Kidney epithelial cell (primary cell): ENCODE results near the gene MVB12B. TPM values are rescaled to one million over a fixed set of nuclear protein-coding genes. Genes with fewer than 3 reads are reported as not detected.

Source experiments
- DNase-seq: peaks from one replicate; pipeline ENCODE4 v3.0.0-alpha.2; 2010; ENCODE audit warnings: low read depth
- H3K27me3 ChIP-seq: 2 replicates; pipeline ENCODE4 v1.6.0; 2011; ENCODE audit warnings: low read length; ENCODE audit not compliant: control insufficient read depth, insufficient read depth
- H3K36me3 ChIP-seq: 2 replicates; pipeline ENCODE4 v1.5.1; 2011; ENCODE audit warnings: low read length; ENCODE audit not compliant: control insufficient read depth, insufficient read depth
- H3K4me3 ChIP-seq: 2 replicates; pipeline ENCODE4 v1.5.1; 2011; ENCODE audit warnings: low read depth, mild to moderate bottlenecking, control low read depth, low read length
- total RNA-seq: library from RNA; depleted of rRNA; stranded (reverse); fragments of >200 nt; gene quantifications from 2 replicates; pipeline ENCODE4 v1.2.3, GENCODE V29; 2015
- TF ChIP-seq, protein P1 (sequence below): IDR thresholded peaks from 2 replicates; pipeline ENCODE4 v1.5.1; 2011; ENCODE audit warnings: mild to moderate bottlenecking, moderate library complexity, low read length, control low read depth, inconsistent platforms; ENCODE audit not compliant: insufficient read depth, poor library complexity, severe bottlenecking

Gene MVB12B
- total RNA-seq, 1 donor from 2014 or later: 13.1 TPM

DNA sequence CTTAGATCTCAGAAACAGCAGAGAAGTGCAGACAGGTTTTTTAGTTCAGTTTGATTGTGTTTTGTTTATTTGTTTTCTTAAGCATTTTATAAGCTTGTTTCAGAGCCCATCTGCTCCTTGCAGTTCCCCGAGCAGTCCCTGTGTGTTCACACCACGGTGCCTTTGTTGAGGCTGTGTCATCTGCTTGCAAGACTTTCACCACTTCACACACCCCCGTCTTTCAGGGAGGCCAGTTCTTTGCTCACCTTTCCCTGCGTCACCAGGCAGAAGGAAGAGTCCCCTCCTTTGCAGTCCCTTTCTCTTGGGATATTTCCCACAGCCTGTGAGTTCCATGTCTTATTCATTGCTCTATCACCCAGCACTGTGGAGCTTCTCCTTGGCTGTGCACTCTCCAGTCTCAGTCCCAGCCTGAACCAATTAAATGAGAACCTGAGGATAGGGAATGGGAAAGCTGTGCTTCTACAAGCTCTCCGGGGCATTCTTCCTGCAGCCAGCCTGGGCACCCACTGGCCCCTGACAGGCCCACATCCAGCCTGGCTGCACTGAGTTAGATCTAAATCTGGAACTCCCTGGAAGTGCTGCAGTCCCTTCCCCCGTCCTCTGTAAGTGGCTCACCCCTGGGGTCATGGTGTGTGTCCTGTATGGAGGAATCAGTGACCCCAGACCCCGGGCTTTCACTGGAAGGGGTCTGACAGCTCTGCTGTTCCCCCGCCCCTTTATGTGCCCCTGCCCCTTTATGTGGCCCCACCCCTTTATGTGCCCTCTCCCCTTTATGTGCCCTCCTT lies 5.5 kb downstream of the MVB12B start:
- no peaks in the 10 kb centered on the region for H3K27me3 ChIP-seq
- no peaks in the 10 kb centered on the region for H3K36me3 ChIP-seq
- H3K4me3 ChIP-seq: no peak overlapping the region
- no peak for DNase-seq
- TF ChIP-seq, protein P1, sequence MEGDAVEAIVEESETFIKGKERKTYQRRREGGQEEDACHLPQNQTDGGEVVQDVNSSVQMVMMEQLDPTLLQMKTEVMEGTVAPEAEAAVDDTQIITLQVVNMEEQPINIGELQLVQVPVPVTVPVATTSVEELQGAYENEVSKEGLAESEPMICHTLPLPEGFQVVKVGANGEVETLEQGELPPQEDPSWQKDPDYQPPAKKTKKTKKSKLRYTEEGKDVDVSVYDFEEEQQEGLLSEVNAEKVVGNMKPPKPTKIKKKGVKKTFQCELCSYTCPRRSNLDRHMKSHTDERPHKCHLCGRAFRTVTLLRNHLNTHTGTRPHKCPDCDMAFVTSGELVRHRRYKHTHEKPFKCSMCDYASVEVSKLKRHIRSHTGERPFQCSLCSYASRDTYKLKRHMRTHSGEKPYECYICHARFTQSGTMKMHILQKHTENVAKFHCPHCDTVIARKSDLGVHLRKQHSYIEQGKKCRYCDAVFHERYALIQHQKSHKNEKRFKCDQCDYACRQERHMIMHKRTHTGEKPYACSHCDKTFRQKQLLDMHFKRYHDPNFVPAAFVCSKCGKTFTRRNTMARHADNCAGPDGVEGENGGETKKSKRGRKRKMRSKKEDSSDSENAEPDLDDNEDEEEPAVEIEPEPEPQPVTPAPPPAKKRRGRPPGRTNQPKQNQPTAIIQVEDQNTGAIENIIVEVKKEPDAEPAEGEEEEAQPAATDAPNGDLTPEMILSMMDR: no peak

DNA sequence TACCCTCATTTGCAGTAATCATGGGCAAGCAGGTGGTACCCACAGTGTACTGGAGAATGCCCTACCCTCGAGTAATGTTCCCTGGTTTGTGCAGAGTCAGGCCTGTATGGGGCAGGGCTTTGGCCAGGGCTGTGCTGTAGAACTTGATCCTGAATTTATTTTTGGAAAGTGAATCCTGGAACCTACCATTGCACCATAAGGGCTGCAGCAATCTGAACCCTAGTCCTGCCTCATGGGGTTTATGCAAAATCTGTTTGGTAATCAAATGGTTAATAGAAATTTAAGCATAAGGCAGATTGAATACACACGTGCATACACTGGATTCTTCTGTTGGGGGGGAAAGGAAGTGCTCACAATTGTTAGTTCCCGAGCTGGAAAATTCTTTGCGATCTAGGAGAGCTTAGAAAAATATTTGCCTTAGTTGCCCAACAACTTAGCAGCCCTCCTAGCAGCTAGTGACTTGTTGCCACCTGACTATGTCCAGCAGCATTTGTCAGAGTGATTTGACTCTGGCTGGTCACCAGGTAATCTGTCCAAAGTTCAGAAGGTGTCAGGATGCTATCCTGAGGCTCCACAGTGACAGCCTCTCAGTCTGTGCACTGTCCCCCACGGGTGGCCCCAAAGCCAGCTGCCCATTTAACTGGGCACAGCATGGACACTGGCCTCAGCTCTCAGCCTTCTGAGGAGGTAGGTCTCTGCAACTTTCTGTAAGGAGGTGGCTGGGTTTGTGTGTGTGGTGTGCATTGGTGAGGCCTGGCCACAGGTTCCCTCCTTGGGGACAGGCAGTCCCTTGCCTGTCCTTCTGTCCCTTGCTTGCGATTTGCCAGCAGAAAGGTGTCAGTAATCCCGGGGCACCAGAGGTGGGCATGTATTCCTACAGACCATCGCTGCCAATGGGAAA lies 8.3 kb downstream of the MVB12B start:
- TF ChIP-seq, protein P1: no peak
- no peak overlapping the region for H3K4me3 ChIP-seq
- no peaks in the 10 kb centered on the region for H3K36me3 ChIP-seq
- H3K27me3 ChIP-seq: no peaks in the 10 kb centered on the region
- no peak for DNase-seq

DNA sequence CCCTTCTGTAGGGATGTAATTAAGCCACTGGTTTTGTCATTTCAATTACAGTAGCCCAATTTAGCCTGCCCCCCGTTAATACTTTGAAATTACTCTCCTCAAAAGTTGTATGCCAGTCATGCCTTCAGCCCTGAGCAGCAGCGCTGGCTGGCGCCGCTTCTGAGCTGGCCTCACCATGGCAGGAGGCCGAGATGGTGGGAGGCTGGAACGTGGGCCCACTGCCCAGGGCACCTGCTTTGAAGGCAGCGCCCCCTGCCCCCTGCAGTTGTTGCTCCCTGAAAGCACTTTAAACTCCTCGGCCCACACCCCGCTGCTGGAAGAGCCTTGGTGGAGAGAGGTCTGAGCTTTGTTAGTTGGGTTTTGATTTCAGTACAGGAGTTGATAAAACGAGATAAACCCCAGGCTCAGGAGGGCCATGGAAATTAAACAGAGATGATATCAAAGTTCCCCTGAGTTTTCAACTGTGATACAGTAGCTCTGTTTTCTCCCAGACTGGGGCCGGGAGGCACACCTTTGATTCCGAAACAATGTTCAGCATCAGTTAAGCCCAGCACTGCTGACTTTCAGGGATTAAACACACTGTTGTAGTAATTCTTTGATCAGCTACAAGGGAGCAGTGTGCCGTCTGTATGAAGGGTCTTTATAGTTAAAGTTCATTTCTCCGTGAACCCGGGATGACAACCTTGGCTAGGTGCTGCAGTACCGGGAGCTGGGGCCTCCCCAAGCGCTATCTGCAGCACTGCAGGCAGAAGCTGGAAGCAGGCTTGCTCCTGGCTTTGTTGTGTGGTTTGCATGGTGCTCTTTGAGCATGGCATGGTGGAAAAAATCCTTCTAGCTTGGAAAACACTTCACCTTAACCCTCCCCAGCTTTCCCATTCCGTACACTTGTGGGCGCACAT lies 9.5 kb downstream of the MVB12B start:
- H3K27me3 ChIP-seq: no peaks in the 10 kb centered on the region
- TF ChIP-seq, protein P1: no peak
- no peak for DNase-seq
- H3K4me3 ChIP-seq: no peak overlapping the region
- H3K36me3 ChIP-seq: no peaks in the 10 kb centered on the region

DNA sequence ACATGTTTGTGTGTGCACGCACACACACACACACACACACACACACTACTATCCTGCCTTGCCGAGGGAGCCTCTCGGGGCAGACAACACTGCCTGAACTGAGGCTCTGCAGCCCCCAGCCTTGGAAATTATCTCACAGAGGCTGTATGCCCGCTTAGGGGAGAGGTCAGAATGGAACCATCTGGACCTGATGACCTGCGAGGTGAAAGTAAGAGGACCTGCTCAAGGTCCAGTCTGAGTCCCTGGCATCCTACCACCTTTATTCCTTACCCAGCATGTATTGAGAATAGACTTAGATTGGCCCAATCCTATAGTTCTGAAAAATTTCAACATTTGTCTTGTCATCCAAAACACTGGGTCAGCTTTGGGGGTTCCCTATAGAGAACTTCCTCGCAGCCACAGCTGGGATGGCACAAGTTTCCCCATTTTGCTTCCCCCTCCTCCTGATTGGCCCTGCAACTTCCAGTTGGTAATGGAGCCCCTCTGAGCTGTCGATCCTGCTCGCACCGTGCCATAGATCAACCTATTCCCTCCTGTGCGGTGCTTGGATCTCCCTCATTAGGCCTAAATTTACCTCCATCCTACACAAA lies 10.2 kb downstream of the MVB12B start:
- TF ChIP-seq, protein P1: no peak
- no peak overlapping the region for H3K4me3 ChIP-seq

DNA sequence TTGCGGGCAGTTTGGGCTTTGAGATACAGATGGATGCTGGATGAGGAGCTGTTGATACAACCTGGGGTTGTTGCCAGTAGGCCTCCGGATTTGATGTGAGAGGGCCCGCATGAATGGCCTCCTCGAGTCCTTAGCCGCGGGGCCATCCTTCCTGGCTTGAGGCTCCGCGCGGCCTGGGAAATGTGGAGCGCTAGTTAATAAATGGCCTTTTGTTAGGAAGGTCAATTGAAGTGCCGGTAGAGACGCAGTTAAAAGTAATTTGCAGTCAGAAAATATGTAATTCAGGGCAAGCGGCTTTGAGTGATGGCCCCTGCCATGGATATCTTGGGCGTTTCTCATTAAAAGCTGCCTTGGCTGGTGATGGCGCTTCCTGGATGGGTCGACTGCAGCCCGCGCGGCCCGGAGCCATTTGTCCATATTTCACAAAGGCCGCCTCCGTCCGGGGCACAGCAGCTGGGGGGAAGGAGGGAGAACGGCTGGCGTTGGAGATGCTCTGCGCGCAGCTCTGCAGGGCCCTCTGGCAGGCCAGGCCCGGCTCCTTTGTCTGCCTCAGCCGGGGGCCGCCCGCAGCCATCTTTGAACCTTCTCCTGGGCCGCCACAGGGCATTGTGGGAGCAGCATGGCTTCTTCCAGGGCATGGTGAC lies 11.2 kb downstream of the MVB12B start:
- Histone ChIP-seq H3K4me3 (no peak overlapping the region), H3K36me3 (no peaks in the 10 kb centered on the region), H3K27me3 (no peaks in the 10 kb centered on the region)
- DNase-seq: no peak
- TF ChIP-seq, protein P1: no peak

More for the DNA sequence above, 10.2 kb downstream of the MVB12B start:
- no peaks in the 10 kb centered on the region for H3K27me3 ChIP-seq
- H3K36me3 ChIP-seq: no peaks in the 10 kb centered on the region
- DNase-seq: no peak
